GM19351 (cell line): ENCODE data around the gene SLC10A7.
A peak's percentile ranks its signal among the peaks of the same experiment; 100 is the strongest.

Experiments used
- ATAC-seq: cut with Tn5 transposase; IDR thresholded peaks from one replicate; pipeline ENCODE4 v1.9.1; 2021; ENCODE audit warnings: mild to moderate bottlenecking, moderate library complexity; ENCODE audit not compliant: unreplicated experiment

Gene SLC10A7

GRCh38 chr4:146315184-146315583 is 206.6 kb downstream of the SLC10A7 start:
- no peak for ATAC-seq

- ATAC-seq, result no peak
Measured at GRCh38 chr4:146311238-146311970, 210.3 kb downstream of the SLC10A7 start.

GRCh38 chr4:146310319-146311021 is 211.3 kb downstream of the SLC10A7 start:
- ATAC-seq, result peak; percentile 92

GRCh38 chr4:146308951-146309350 is 212.8 kb downstream of the SLC10A7 start:
- no peak for ATAC-seq

- no peak for ATAC-seq
Measured at GRCh38 chr4:146302822-146303221, 218.9 kb downstream of the SLC10A7 start.

- no peak for ATAC-seq
Measured at GRCh38 chr4:146299607-146300006, 222.1 kb downstream of the SLC10A7 start.

- no peak for ATAC-seq
Measured at GRCh38 chr4:146294776-146295175, 227.0 kb downstream of the SLC10A7 start.

- no peak for ATAC-seq
Measured at GRCh38 chr4:146292508-146292907, 229.2 kb downstream of the SLC10A7 start.

- no peak for ATAC-seq
Measured at GRCh38 chr4:146291313-146291712, 230.4 kb downstream of the SLC10A7 start.

- ATAC-seq, result no peak
Measured at GRCh38 chr4:146288193-146288592, 233.5 kb downstream of the SLC10A7 start.

GRCh38 chr4:146285037-146285436 is 236.7 kb downstream of the SLC10A7 start:
- no peak for ATAC-seq

- no peak for ATAC-seq
Measured at GRCh38 chr4:146283758-146284651, 237.7 kb downstream of the SLC10A7 start.

GRCh38 chr4:146282657-146283056 is 239.1 kb downstream of the SLC10A7 start:
- no peak for ATAC-seq

- ATAC-seq, result no peak
Measured at GRCh38 chr4:146278986-146279385, 242.8 kb downstream of the SLC10A7 start.

GRCh38 chr4:146275370-146275769 is 246.4 kb downstream of the SLC10A7 start:
- ATAC-seq, result no peak

- no peak for ATAC-seq
Measured at GRCh38 chr4:146274774-146275173, 247.0 kb downstream of the SLC10A7 start.

GRCh38 chr4:146273204-146273901 is 248.4 kb downstream of the SLC10A7 start:
- ATAC-seq, result peak; percentile 66

- ATAC-seq, result no peak
Measured at GRCh38 chr4:146271466-146271865, 250.3 kb downstream of the SLC10A7 start.

- peak; percentile 45 for ATAC-seq
Measured at GRCh38 chr4:146269228-146269653, 252.5 kb downstream of the SLC10A7 start.

GRCh38 chr4:146267826-146268225 is 253.9 kb downstream of the SLC10A7 start:
- ATAC-seq, result no peak
